ENCODE measurements around the gene EYS. TPM values are rescaled to one million over a fixed set of nuclear protein-coding genes. Genes with fewer than 3 reads are reported as not detected.

Gene EYS
- total RNA-seq, 1 donor from 2014 or later: not detected

DNA sequence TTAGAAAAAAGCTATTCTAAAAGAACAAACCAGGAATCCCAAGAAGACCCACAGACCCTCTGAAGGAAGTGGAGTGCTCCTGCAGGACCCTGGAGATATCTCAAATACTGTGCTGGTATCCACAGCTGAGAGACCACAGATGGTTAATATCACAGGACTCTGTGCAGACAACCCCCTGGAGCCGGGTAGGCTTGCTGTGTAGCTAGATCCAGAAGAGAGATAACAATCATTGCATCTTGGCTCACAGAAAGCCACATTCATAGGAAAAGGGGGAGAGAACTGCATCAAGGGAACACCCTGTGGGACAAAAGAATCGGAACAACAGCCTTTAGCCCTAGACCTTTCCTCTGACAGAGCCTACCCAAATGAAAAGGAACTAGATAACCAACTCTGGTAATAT lies 1381.9 kb downstream of the EYS start:
- Histone ChIP-seq H3K4me1 (no peaks in the 10 kb centered on the region), H3K27ac (no peak overlapping the region), H3K9me3 (no peaks in the 10 kb centered on the region), H3K27me3 (ENCODE audit: low read depth) (no peaks in the 10 kb centered on the region), H3K36me3 (no peaks in the 10 kb centered on the region), H3K4me3 (no peak overlapping the region)
- ATAC-seq (no peak), DNase-seq (no peak)
- TF ChIP-seq, protein P1, sequence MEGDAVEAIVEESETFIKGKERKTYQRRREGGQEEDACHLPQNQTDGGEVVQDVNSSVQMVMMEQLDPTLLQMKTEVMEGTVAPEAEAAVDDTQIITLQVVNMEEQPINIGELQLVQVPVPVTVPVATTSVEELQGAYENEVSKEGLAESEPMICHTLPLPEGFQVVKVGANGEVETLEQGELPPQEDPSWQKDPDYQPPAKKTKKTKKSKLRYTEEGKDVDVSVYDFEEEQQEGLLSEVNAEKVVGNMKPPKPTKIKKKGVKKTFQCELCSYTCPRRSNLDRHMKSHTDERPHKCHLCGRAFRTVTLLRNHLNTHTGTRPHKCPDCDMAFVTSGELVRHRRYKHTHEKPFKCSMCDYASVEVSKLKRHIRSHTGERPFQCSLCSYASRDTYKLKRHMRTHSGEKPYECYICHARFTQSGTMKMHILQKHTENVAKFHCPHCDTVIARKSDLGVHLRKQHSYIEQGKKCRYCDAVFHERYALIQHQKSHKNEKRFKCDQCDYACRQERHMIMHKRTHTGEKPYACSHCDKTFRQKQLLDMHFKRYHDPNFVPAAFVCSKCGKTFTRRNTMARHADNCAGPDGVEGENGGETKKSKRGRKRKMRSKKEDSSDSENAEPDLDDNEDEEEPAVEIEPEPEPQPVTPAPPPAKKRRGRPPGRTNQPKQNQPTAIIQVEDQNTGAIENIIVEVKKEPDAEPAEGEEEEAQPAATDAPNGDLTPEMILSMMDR (IDR thresholded peaks at IDR 0.05): no peak
- intact Hi-C loops (cut with DNase I): no loop called here

- ATAC-seq (no peak), DNase-seq (no peak)
- Histone ChIP-seq H3K36me3 (no peaks in the 10 kb centered on the region), H3K9me3 (no peaks in the 10 kb centered on the region), H3K4me3 (no peak overlapping the region), H3K4me1 (no peaks in the 10 kb centered on the region), H3K27ac (no peak overlapping the region), H3K27me3 (ENCODE audit: low read depth) (no peaks in the 10 kb centered on the region)
- TF ChIP-seq, protein P1 (IDR thresholded peaks at IDR 0.05): no peak
- intact Hi-C loops (cut with DNase I): no loop called here
Observed at GRCh38 chr6:64310214-64310613, 1396.8 kb downstream of the EYS start.

DNA sequence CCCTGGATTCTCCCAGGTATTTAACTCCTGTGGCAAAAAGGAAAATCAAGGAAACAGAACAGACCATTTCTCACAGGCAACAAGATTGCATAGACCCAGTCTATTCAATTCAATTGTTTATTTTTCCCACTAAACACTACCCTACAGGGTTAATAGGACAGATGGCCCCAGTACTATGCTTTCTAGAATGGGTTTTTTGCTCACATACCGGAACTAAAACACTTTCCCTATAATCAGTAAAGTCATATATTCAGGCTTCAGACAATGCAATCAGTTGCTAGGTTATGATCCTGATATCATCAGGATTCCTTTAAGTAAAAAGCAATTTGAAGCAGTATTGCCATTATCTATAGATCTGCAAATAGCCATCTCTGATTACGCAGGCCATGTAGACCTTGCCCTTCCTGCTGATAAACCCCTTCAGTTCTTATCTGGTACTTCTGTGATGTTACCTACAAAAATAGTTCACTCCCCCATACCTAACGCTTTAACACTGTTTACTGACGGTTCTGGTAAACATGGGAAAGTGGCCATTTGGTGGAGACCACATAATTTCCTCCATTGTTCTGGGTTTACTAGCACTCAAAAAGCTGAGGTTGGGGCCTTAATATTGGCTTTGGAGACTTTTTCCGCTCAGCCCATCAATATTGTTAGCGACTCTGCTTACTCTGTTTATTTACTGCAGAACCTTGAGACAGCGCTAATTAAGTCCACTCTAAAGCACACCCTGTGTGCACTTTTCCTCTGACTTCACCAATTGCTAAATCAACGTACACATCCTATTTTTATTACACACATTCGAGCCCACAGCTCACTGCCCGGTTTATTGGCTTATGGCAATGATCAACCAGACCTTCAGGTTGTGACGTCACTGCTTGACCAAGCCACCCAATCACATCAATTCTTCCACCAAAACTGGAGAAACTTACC lies 1405.5 kb downstream of the EYS start:
- no peak overlapping the region for H3K27ac ChIP-seq
- DNase-seq (no peak), ATAC-seq (no peak)
- H3K4me3 ChIP-seq: no peak overlapping the region
- TF ChIP-seq, protein P1 (IDR thresholded peaks at IDR 0.05): no peak
- H3K9me3 ChIP-seq: peaks cover 4% of the 10 kb centered on the region
- no peaks in the 10 kb centered on the region for H3K4me1 ChIP-seq
- no peaks in the 10 kb centered on the region for H3K27me3 ChIP-seq (ENCODE audit: low read depth)
- no peaks in the 10 kb centered on the region for H3K36me3 ChIP-seq
- intact Hi-C loops (cut with DNase I): no loop called here

DNA sequence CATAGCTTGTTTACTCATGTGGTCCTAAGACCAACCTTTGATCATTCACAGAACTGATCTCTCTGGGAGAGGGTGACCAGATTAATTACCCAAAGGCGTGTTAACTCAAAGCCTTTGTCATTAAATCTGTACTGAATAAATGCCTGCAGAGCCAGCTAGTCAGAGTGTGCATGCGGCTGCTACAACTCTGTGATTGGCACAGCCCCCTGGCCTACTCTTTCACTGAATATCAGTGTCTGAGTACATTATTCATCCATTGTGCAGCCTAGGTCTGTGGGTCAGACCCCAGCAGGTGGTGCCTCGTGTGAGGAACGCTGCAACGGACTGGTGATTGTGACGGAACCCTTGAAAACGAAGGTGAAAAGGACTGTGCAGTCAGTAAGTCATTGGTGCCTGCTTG lies 1407.8 kb downstream of the EYS start:
- intact Hi-C loops (cut with DNase I): no loop called here
- H3K36me3 ChIP-seq: no peaks in the 10 kb centered on the region
- H3K27me3 ChIP-seq (ENCODE audit: low read depth): no peaks in the 10 kb centered on the region
- DNase-seq (no peak), ATAC-seq (no peak)
- H3K4me1 ChIP-seq: no peaks in the 10 kb centered on the region
- TF ChIP-seq, protein P1 (IDR thresholded peaks at IDR 0.05): no peak
- H3K27ac ChIP-seq: no peak overlapping the region
- H3K4me3 ChIP-seq: no peak overlapping the region
- H3K9me3 ChIP-seq: peaks cover 4% of the 10 kb centered on the region

GRCh38 chr6:64294034-64294433 lies 1413.0 kb downstream of the EYS start:
- H3K4me1 ChIP-seq: no peaks in the 10 kb centered on the region
- no peaks in the 10 kb centered on the region for H3K36me3 ChIP-seq
- no peak for DNase-seq
- TF ChIP-seq, protein P1 (IDR thresholded peaks at IDR 0.05): no peak
- no peaks in the 10 kb centered on the region for H3K27me3 ChIP-seq (ENCODE audit: low read depth)
- intact Hi-C loops (cut with DNase I): no loop called here
- peaks cover 4% of the 10 kb centered on the region for H3K9me3 ChIP-seq
- no peak overlapping the region for H3K27ac ChIP-seq
- no peak for ATAC-seq
- no peak overlapping the region for H3K4me3 ChIP-seq
